AG04450 (cell line): ENCODE measurements around the gene CD177. TPM values are rescaled to one million over a fixed set of nuclear protein-coding genes. Genes with fewer than 3 reads are reported as not detected.

Source experiments
- CTCF ChIA-PET: fragments of 300-600, 350-600 bp; formaldehyde crosslinking; extraction: SDS; loops from one replicate; lab custom pipeline; 2022; ENCODE audit warnings: antibody characterized with exemption, inconsistent platforms; lab: Charles Lee
- POLR2A ChIA-PET: fragments of 350-600 bp; formaldehyde crosslinking; extraction: SDS; loops from one replicate; lab custom pipeline; 2021; ENCODE audit warnings: antibody characterized with exemption, inconsistent platforms; lab: Yijun Ruan, JAX
- DNase-seq: peaks from one replicate; pipeline ENCODE4 v3.0.0-alpha.2; 2011; ENCODE audit warnings: low read depth, low spot score
- H3K27ac ChIP-seq: one replicate; pipeline ENCODE4 v1.5.1; 2012; ENCODE audit warnings: low read depth, low read length, control low read depth
- H3K27me3 ChIP-seq: one replicate; pipeline ENCODE4 v1.6.0; 2012; ENCODE audit warnings: low read length; ENCODE audit not compliant: control insufficient read depth, insufficient read depth
- H3K4me3 ChIP-seq: 2 replicates; pipeline ENCODE4 v1.5.1; 2011; ENCODE audit warnings: mild to moderate bottlenecking, low read depth, low read length, control low read depth
- H3K9me3 ChIP-seq: 2 replicates; pipeline ENCODE4 v1.5.1; 2012; ENCODE audit warnings: low read length; ENCODE audit not compliant: control insufficient read depth, insufficient read depth
- CTCF ChIP-seq: IDR thresholded peaks from 2 replicates; pipeline ENCODE4 v1.5.1; 2011; ENCODE audit warnings: low read depth, low read length, control low read depth, inconsistent platforms
- polyA plus RNA-seq: library from polyadenylated mRNA; depleted of rRNA; stranded (reverse); fragments of >200 nt; gene quantifications from 2 replicates; pipeline ENCODE4 v1.2.3, GENCODE V29; 2011

CD177 gene
- polyA plus RNA-seq, 1 experiment, result 0.19 TPM

GRCh38 chr19:43309466-43309865, 44.0 kb upstream of the CD177 start:
- Histone ChIP-seq H3K27me3 (peaks cover 3% of the 10 kb centered on the region), H3K27ac (no peak overlapping the region), H3K4me3 (no peak overlapping the region), H3K9me3 (peaks cover 5% of the 10 kb centered on the region; the same call in 1 of the 2 replicates)
- ChIA-PET POLR2A (no interaction called here), CTCF (no interaction called here)
- DNase-seq, result no peak
- TF ChIP-seq CTCF, result no peak

DNA sequence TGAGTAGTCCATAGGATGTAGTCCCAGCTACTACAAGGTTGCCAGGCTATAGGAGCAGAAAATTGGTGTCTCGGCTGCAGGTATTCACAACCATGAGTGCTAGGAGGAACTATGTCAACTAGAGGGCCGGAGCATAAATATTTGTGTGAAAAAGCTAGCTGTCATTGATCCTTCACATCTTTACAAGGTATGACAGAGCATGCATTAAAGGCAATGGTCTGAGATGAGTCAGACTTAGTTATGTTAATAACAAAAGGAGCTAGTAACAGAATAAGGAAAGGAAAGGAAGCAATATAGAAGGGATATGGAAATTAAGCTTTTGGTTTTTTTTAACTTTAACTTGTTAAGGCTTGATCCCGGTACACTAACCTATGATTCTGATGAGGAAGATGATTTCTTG, 43.3 kb upstream of the CD177 start:
- ChIA-PET CTCF (no interaction called here), POLR2A (no interaction called here)

DNA sequence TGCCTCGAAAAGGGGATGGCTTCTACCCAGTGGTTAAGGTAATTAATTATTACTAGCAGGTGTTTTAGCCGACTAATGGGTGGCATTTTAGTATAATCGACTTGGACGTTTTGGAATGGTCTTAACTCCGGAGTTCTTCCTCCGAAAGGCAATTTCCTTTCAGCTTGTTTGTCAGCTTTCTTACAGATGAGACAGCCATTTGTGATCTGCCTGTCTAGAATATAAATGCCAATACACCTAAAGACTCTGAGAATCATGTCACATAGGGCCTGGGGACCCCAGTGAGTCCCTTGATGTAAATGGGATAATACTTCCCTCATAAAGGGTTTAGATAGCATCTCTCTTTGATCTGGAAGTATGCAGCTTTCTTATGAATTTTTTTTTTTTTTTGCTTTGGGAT, 42.2 kb upstream of the CD177 start:
- peaks cover 3% of the 10 kb centered on the region for H3K27me3 ChIP-seq
- H3K4me3 ChIP-seq, result no peak overlapping the region
- no peak for DNase-seq
- H3K9me3 ChIP-seq, result peaks cover 8% of the 10 kb centered on the region
- H3K27ac ChIP-seq, result no peak overlapping the region
- CTCF ChIA-PET, result no interaction called here
- POLR2A ChIA-PET, result no interaction called here
- TF ChIP-seq CTCF, result no peak

More for the DNA sequence above, 43.3 kb upstream of the CD177 start:
- Histone ChIP-seq H3K27ac (no peak overlapping the region), H3K4me3 (no peak overlapping the region), H3K27me3 (peaks cover 3% of the 10 kb centered on the region), H3K9me3 (peaks cover 5% of the 10 kb centered on the region; the same call in 1 of the 2 replicates)
- DNase-seq, result no peak
- TF ChIP-seq CTCF, result no peak

DNA sequence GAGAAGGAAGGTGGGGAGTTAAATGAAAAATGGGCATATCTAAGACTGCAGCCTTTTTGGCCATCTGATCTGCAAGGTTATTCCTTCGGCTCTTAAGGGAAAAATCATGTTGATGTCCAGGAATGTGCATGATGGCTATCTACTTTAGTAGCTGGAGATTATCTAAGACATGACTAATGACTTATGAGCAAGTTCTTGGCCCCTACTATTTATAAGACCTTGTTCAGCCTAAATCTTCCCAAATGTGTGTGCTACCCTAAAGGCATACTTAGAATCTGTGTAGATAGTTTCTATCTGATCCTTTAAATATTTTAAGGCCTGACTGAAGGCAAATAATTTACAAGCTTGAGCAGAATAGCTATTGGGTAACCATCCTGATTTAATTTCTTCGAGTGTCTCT, 41.8 kb upstream of the CD177 start:
- no peak for DNase-seq
- Histone ChIP-seq H3K27ac (no peak overlapping the region), H3K9me3 (peaks cover 12% of the 10 kb centered on the region), H3K4me3 (no peak overlapping the region), H3K27me3 (peaks cover 3% of the 10 kb centered on the region)
- ChIA-PET POLR2A (no interaction called here), CTCF (interaction anchor here (1.1 kb wide), 1 partner anchor 9 kb away, joined by 3 read pairs; no protein-coding TSS in a partner anchor)
- TF ChIP-seq CTCF, result no peak

DNA sequence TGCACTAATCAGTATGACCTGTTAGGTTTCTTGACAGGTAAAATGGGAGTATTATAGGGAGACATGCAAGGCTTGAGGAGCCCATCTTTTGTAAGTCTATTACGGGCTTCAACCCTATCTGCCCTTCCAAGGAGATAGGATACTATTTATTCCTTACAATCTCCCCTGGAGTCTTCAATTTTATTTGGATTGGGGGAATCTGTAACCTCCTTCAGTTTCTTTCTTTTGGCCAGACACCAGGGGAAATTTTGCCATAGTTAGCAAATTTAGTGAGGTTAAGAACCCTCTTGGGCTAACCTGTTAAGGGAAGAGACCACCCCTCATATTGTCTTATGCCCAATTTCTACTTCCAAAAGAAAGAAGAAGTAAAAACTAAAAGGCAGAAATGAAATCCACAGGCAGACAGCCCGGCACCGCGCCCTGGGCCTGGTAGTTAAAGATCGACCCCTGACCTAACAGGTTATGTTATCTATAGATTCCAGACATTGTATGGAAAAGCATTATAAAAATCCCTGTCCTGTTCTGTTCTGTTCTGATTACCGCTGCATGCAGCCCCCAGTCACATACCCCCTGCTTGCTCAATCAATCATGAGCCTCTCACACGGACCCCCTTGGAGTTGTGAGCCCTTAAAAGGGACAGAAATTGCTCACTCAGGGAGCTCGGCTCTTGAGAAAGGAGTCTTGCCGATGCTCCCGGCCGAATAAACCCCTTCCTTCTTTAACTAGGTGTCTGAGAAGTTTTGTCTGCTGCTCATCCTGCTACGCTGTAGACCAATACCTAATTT, 39.6 kb upstream of the CD177 start:
- no peaks in the 10 kb centered on the region for H3K27me3 ChIP-seq
- peaks cover 10% of the 10 kb centered on the region for H3K9me3 ChIP-seq
- no peak for TF ChIP-seq CTCF
- ChIA-PET CTCF (no interaction called here), POLR2A (no interaction called here)
- no peak overlapping the region for H3K4me3 ChIP-seq
- no peak for DNase-seq
- no peak overlapping the region for H3K27ac ChIP-seq
